PC-9 (cell line): ENCODE results near the gene LIN28A. TPM values are rescaled to one million over a fixed set of nuclear protein-coding genes. Genes with fewer than 3 reads are reported as not detected.

Experiments used
- BruUV-seq: library from RNA; stranded (reverse); fragments of 400-500 nt; replicated peaks from 2 replicates; lab custom pipeline; 2021; lab: Mats Ljungman, UMichigan
- CTCF ChIA-PET: fragments of 300-600 bp; sonication (Branson Sonifier 250); formaldehyde crosslinking; loops from one replicate; lab custom pipeline; 2022; ENCODE audit warnings: antibody characterized with exemption; lab: Charles Lee
- POLR2A ChIA-PET: fragments of 300-600 bp; sonication (Branson Sonifier 250); formaldehyde crosslinking; loops from one replicate; lab custom pipeline; 2022; ENCODE audit warnings: antibody characterized with exemption; ENCODE audit not compliant: unreplicated experiment; lab: Charles Lee
- DNase-seq, 2 experiments: peaks; one replicate each; pipeline versions ENCODE4 v3.0.0 to v3.0.0-alpha.2; 2015 to 2022; ENCODE audit warnings: mixed read lengths in 1 of 2
- H2AFZ ChIP-seq: fragments of 200-600 bp; sonication (generic); 2 replicates; pipeline ENCODE4 v1.8.1; 2017; ENCODE audit warnings: antibody characterized with exemption
- H3F3A ChIP-seq: fragments of 200-600 bp; sonication (generic); 2 replicates; pipeline ENCODE4 v1.8.1; 2017; ENCODE audit warnings: antibody characterized with exemption, mild to moderate bottlenecking, low read depth; ENCODE audit not compliant: insufficient read depth
- H3K27ac ChIP-seq: fragments of 200-600 bp; sonication (generic); 2 replicates; pipeline ENCODE4 v1.6.1; 2016; ENCODE audit warnings: mixed run types
- H3K27me3 ChIP-seq: fragments of 200-600 bp; sonication (generic); 2 replicates; pipeline ENCODE4 v1.6.1; 2016; ENCODE audit warnings: low read depth, mixed run types; ENCODE audit not compliant: insufficient read depth
- H3K36me3 ChIP-seq: fragments of 200-600 bp; sonication (generic); 2 replicates; pipeline ENCODE4 v1.6.1; 2016; ENCODE audit warnings: low read depth, mixed run types
- H3K4me1 ChIP-seq: fragments of 200-600 bp; sonication (generic); replicated peaks from 2 replicates; pipeline ENCODE4 v1.6.1; 2016; ENCODE audit warnings: mixed run types; ENCODE audit not compliant: insufficient read depth
- H3K4me2 ChIP-seq: fragments of 200-600 bp; sonication (generic); 2 replicates; pipeline ENCODE4 v1.6.1; 2017; ENCODE audit warnings: mixed run types
- H3K4me3 ChIP-seq: fragments of 200-600 bp; sonication (generic); 2 replicates; pipeline ENCODE4 v1.6.1; 2016; ENCODE audit warnings: mixed run types
- H3K79me2 ChIP-seq: fragments of 200-600 bp; sonication (generic); 2 replicates; pipeline ENCODE4 v1.6.1; 2017; ENCODE audit warnings: low read depth, mixed run types
- H3K9me2 ChIP-seq: fragments of 200-600 bp; sonication (generic); 2 replicates; pipeline ENCODE4 v1.8.1; 2017; ENCODE audit warnings: mild to moderate bottlenecking; ENCODE audit not compliant: insufficient read depth
- H3K9me3 ChIP-seq: fragments of 200-600 bp; sonication (generic); 2 replicates; pipeline ENCODE4 v1.8.1; 2016; ENCODE audit warnings: low read depth; ENCODE audit not compliant: insufficient read depth
- H4K20me1 ChIP-seq: fragments of 200-600 bp; sonication (generic); 2 replicates; pipeline ENCODE4 v1.8.1; 2017; ENCODE audit not compliant: insufficient read depth
- EZH2 ChIP-seq: fragments of 200-600 bp; sonication (generic); IDR thresholded peaks from 2 replicates; pipeline ENCODE4 v1.8.0; 2017; ENCODE audit warnings: antibody characterized with exemption, low read depth
- intact Hi-C: fragments of 100-400 bp; cut with micrococcal nuclease; formaldehyde crosslinking; loops from one replicate; pipeline ENCODE4 v1.10.0; 2022; ENCODE audit not compliant: unreplicated experiment
- total RNA-seq: library from RNA; stranded (reverse); gene quantifications from 2 replicates; pipeline ENCODE4 v1.2.3, GENCODE V29; 2021
- TF ChIP-seq, protein P1 (sequence below): fragments of 200-600 bp; sonication (generic); conservative IDR thresholded peaks from 2 replicates; pipeline ENCODE4 v1.6.1; 2017; ENCODE audit warnings: mixed run types, antibody characterized with exemption, mild to moderate bottlenecking, moderate library complexity

Gene LIN28A
- total RNA-seq, 1 experiment from 2014 or later = not detected

GRCh38 chr1:26363549-26364448 lies 46.8 kb upstream of the LIN28A start:
- TF ChIP-seq, protein P1, sequence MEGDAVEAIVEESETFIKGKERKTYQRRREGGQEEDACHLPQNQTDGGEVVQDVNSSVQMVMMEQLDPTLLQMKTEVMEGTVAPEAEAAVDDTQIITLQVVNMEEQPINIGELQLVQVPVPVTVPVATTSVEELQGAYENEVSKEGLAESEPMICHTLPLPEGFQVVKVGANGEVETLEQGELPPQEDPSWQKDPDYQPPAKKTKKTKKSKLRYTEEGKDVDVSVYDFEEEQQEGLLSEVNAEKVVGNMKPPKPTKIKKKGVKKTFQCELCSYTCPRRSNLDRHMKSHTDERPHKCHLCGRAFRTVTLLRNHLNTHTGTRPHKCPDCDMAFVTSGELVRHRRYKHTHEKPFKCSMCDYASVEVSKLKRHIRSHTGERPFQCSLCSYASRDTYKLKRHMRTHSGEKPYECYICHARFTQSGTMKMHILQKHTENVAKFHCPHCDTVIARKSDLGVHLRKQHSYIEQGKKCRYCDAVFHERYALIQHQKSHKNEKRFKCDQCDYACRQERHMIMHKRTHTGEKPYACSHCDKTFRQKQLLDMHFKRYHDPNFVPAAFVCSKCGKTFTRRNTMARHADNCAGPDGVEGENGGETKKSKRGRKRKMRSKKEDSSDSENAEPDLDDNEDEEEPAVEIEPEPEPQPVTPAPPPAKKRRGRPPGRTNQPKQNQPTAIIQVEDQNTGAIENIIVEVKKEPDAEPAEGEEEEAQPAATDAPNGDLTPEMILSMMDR = peak; percentile 80
- no peak for TF ChIP-seq EZH2
- no peak overlapping the region for H2AFZ ChIP-seq
- DNase-seq = peak in 1 of 2 experiments; percentile 76
- no peaks in the 10 kb centered on the region for H3K79me2 ChIP-seq
- intact Hi-C loops = loop anchor here (1.0 to 5.0 kb wide), 3 partner anchors 42 to 126 kb away; no protein-coding TSS in a partner anchor
- no peaks in the 10 kb centered on the region for H3K9me3 ChIP-seq
- POLR2A ChIA-PET = interaction anchor here (0.6 kb wide), 1 partner anchor 56 kb away, joined by 3 read pairs; no protein-coding TSS in a partner anchor
- H3K9me2 ChIP-seq = no peaks in the 10 kb centered on the region
- no peak overlapping the region for H3K4me3 ChIP-seq
- H3F3A ChIP-seq = peaks cover 7% of the 10 kb centered on the region; the same call in 1 of the 2 replicates
- H3K36me3 ChIP-seq = no peaks in the 10 kb centered on the region
- CTCF ChIA-PET = interaction anchor here (0.6 to 1.8 kb wide), 6 partner anchors 13 to 847 kb away, joined by 3 to 10 read pairs (median 4); no protein-coding TSS in a partner anchor
- H4K20me1 ChIP-seq = no peaks in the 10 kb centered on the region
- no peak overlapping the region for H3K4me2 ChIP-seq
- no peak overlapping the region for H3K27ac ChIP-seq
- H3K27me3 ChIP-seq = no peaks in the 10 kb centered on the region
- peaks cover 7% of the 10 kb centered on the region for H3K4me1 ChIP-seq
- no TSS peak for BruUV-seq

GRCh38 chr1:26364956-26365355 lies 45.7 kb upstream of the LIN28A start:
- no peak overlapping the region for H3K27ac ChIP-seq
- no TSS peak for BruUV-seq
- H2AFZ ChIP-seq = no peak overlapping the region
- no peaks in the 10 kb centered on the region for H3K9me2 ChIP-seq
- DNase-seq = no peak
- ChIA-PET POLR2A (interaction anchor here (0.6 kb wide), 1 partner anchor 62 kb away, joined by 4 read pairs; no protein-coding TSS in a partner anchor), CTCF (interaction anchor here (1.0 kb wide), 1 partner anchor 33 kb away, joined by 4 read pairs; no protein-coding TSS in a partner anchor)
- H4K20me1 ChIP-seq = no peaks in the 10 kb centered on the region
- no peaks in the 10 kb centered on the region for H3K79me2 ChIP-seq
- H3F3A ChIP-seq = no peaks in the 10 kb centered on the region
- H3K27me3 ChIP-seq = no peaks in the 10 kb centered on the region
- intact Hi-C loops = loop anchor here (5.0 kb wide), 2 partner anchors 52 to 128 kb away; no protein-coding TSS in a partner anchor
- H3K36me3 ChIP-seq = no peaks in the 10 kb centered on the region
- H3K4me1 ChIP-seq = no peaks in the 10 kb centered on the region
- no peak for TF ChIP-seq EZH2
- TF ChIP-seq, protein P1 = no peak
- H3K9me3 ChIP-seq = no peaks in the 10 kb centered on the region
- no peak overlapping the region for H3K4me2 ChIP-seq
- no peak overlapping the region for H3K4me3 ChIP-seq

- CTCF ChIA-PET = no interaction called here
- H3K79me2 ChIP-seq = no peaks in the 10 kb centered on the region
- POLR2A ChIA-PET = no interaction called here
- no peaks in the 10 kb centered on the region for H3K36me3 ChIP-seq
- no peaks in the 10 kb centered on the region for H3K27me3 ChIP-seq
- H3K27ac ChIP-seq = no peak overlapping the region
- intact Hi-C loops = no loop called here
- H3K4me2 ChIP-seq = no peak overlapping the region
- no peaks in the 10 kb centered on the region for H3K9me2 ChIP-seq
- no peaks in the 10 kb centered on the region for H3K9me3 ChIP-seq
- H3K4me3 ChIP-seq = no peak overlapping the region
- no peaks in the 10 kb centered on the region for H4K20me1 ChIP-seq
- H3F3A ChIP-seq = no peaks in the 10 kb centered on the region
- H2AFZ ChIP-seq = no peak overlapping the region
- DNase-seq = no peak
- no peak for TF ChIP-seq EZH2
- no peaks in the 10 kb centered on the region for H3K4me1 ChIP-seq
- BruUV-seq = no TSS peak
Measured at GRCh38 chr1:26367441-26367840, 43.2 kb upstream of the LIN28A start.
